ENCODE results near the gene AFF3. TPM values are rescaled to one million over a fixed set of nuclear protein-coding genes. Genes with fewer than 3 reads are reported as not detected.

Gene AFF3
- total RNA-seq, 1 experiment from 2014 or later: 0.05 TPM

- H3K27me3 ChIP-seq (replicated peaks; ENCODE audit: control insufficient read depth, insufficient read depth, low read length): no peaks in the 10 kb centered on the region
- no peaks in the 10 kb centered on the region for H3K9me3 Mint-ChIP-seq (ENCODE audit: unreplicated experiment)
Measured at GRCh38 chr2:99701503-99701902, 440.9 kb downstream of the AFF3 start.

GRCh38 chr2:99700482-99701398 is 441.6 kb downstream of the AFF3 start:
- H3K4me1 Mint-ChIP-seq (ENCODE audit: low read depth, unreplicated experiment): no peaks in the 10 kb centered on the region
- ChIA-PET POLR2A (interaction anchor here (0.6 kb wide), 1 partner anchor 103 kb away, joined by 3 read pairs; no protein-coding TSS in a partner anchor), CTCF (no interaction called here)
- no peaks in the 10 kb centered on the region for H3K4me1 ChIP-seq
- H3K9me3 ChIP-seq: no peaks in the 10 kb centered on the region
- no peaks in the 10 kb centered on the region for H3K36me3 ChIP-seq (ENCODE audit: control insufficient read depth, insufficient read depth, low read length)
- H3K9me3 Mint-ChIP-seq (ENCODE audit: unreplicated experiment): no peaks in the 10 kb centered on the region
- TF ChIP-seq CTCF (IDR thresholded peaks at IDR 0.05; ENCODE audit: insufficient read depth in 1 of 2, low read depth in 1 of 2, low read length in 1 of 2, severe bottlenecking in 1 of 2, unreplicated experiment in 1 of 2): no peak
- H3K4me3 ChIP-seq (ENCODE audit: low read depth, low read length): no peak overlapping the region
- no TSS peak for BruUV-seq (replicated peaks)
- peaks cover 15% of the 10 kb centered on the region for H3K27me3 Mint-ChIP-seq (ENCODE audit: insufficient read depth, unreplicated experiment)
- H3K36me3 Mint-ChIP-seq (ENCODE audit: insufficient read depth, unreplicated experiment): no peaks in the 10 kb centered on the region
- DNase-seq: no peak
- H3K27ac Mint-ChIP-seq (ENCODE audit: unreplicated experiment): no peak overlapping the region
- no peaks in the 10 kb centered on the region for H3K27me3 ChIP-seq (replicated peaks; ENCODE audit: control insufficient read depth, insufficient read depth, low read length)
- H3K4me3 Mint-ChIP-seq (ENCODE audit: unreplicated experiment): no peak overlapping the region
- intact Hi-C loops (cut with micrococcal nuclease; ENCODE audit: unreplicated experiment): no loop called here

More at GRCh38 chr2:99701503-99701902, 440.9 kb downstream of the AFF3 start:
- no peak overlapping the region for H3K27ac Mint-ChIP-seq (ENCODE audit: unreplicated experiment)
- no peaks in the 10 kb centered on the region for H3K36me3 Mint-ChIP-seq (ENCODE audit: insufficient read depth, unreplicated experiment)
- no peaks in the 10 kb centered on the region for H3K9me3 ChIP-seq
- intact Hi-C loops (cut with micrococcal nuclease; ENCODE audit: unreplicated experiment): no loop called here
- no peaks in the 10 kb centered on the region for H3K4me1 ChIP-seq
- CTCF ChIA-PET: no interaction called here
- H3K27me3 Mint-ChIP-seq (ENCODE audit: insufficient read depth, unreplicated experiment): peaks cover 15% of the 10 kb centered on the region
- no peaks in the 10 kb centered on the region for H3K36me3 ChIP-seq (ENCODE audit: control insufficient read depth, insufficient read depth, low read length)
- no peak overlapping the region for H3K4me3 Mint-ChIP-seq (ENCODE audit: unreplicated experiment)
- no peak for TF ChIP-seq CTCF (IDR thresholded peaks at IDR 0.05; ENCODE audit: insufficient read depth in 1 of 2, low read depth in 1 of 2, low read length in 1 of 2, severe bottlenecking in 1 of 2, unreplicated experiment in 1 of 2)
- no peak overlapping the region for H3K4me3 ChIP-seq (ENCODE audit: low read depth, low read length)
- DNase-seq: no peak
- POLR2A ChIA-PET: no interaction called here
- no peaks in the 10 kb centered on the region for H3K4me1 Mint-ChIP-seq (ENCODE audit: low read depth, unreplicated experiment)
- no TSS peak for BruUV-seq (replicated peaks)

DNA sequence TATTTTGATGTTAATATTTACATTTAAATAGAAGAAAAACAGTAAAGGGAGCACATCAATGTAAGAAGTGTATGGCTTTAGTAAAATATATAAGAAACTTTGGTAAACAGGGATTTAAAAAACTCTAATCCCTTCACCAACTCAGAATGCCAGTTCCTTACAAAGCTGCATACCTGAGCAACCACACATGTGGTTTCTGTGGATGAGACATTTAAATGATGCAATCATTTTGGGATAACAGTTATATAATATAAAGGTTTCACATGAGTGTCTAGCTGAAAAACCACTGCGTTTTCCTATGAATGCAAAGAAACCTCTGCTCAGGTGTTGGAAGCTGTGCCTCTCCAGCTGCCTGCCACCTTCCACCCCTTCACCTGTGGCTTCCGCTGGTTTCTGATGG is 443.5 kb downstream of the AFF3 start:
- Histone ChIP-seq H3K27me3 (replicated peaks; ENCODE audit: control insufficient read depth, insufficient read depth, low read length) (no peaks in the 10 kb centered on the region), H3K36me3 (ENCODE audit: control insufficient read depth, insufficient read depth, low read length) (no peaks in the 10 kb centered on the region), H3K4me1 (no peaks in the 10 kb centered on the region), H3K9me3 (no peaks in the 10 kb centered on the region), H3K4me3 (ENCODE audit: low read depth, low read length) (no peak overlapping the region)
- ChIA-PET CTCF (no interaction called here), POLR2A (no interaction called here)
- BruUV-seq (replicated peaks): no TSS peak
- no peak for DNase-seq
- Mint-ChIP-seq H3K27ac (ENCODE audit: unreplicated experiment) (no peak overlapping the region), H3K27me3 (ENCODE audit: insufficient read depth, unreplicated experiment) (peaks cover 15% of the 10 kb centered on the region), H3K36me3 (ENCODE audit: insufficient read depth, unreplicated experiment) (no peaks in the 10 kb centered on the region), H3K4me3 (ENCODE audit: unreplicated experiment) (no peak overlapping the region), H3K9me3 (ENCODE audit: unreplicated experiment) (no peaks in the 10 kb centered on the region), H3K4me1 (ENCODE audit: low read depth, unreplicated experiment) (no peaks in the 10 kb centered on the region)
- intact Hi-C loops (cut with micrococcal nuclease; ENCODE audit: unreplicated experiment): loop anchor here (10.0 kb wide), 1 partner anchor 144 kb away; no protein-coding TSS in a partner anchor
- no peak for TF ChIP-seq CTCF (IDR thresholded peaks at IDR 0.05; ENCODE audit: insufficient read depth in 1 of 2, low read depth in 1 of 2, low read length in 1 of 2, severe bottlenecking in 1 of 2, unreplicated experiment in 1 of 2)
